A673 (cell line): ENCODE results near the gene RNF40. TPM values are rescaled to one million over a fixed set of nuclear protein-coding genes. Genes with fewer than 3 reads are reported as not detected.
A peak's percentile ranks its signal among the peaks of the same experiment; 100 is the strongest.

Experiments used
- BruUV-seq: library from RNA; stranded (reverse); fragments of 400-500 nt; replicated peaks from 2 replicates; lab custom pipeline; 2021; lab: Mats Ljungman, UMichigan
- CTCF ChIA-PET: fragments of 300-600 bp; sonication (Branson Sonifier 250); formaldehyde crosslinking; loops from one replicate; lab custom pipeline; 2022; ENCODE audit warnings: antibody characterized with exemption; lab: Charles Lee
- POLR2A ChIA-PET: fragments of 300-600 bp; sonication (Branson Sonifier 250); formaldehyde crosslinking; loops from one replicate; lab custom pipeline; 2022; ENCODE audit warnings: antibody characterized with exemption; ENCODE audit not compliant: low non-redundant PET; lab: Charles Lee
- DNase-seq: peaks from one replicate; pipeline ENCODE4 v3.0.0-alpha.2; 2015; ENCODE audit warnings: low spot score
- H3K27ac ChIP-seq: fragments of 200-600 bp; sonication (generic); 2 replicates; pipeline ENCODE4 v1.5.1; 2016; ENCODE audit warnings: mixed run types, low read depth, mild to moderate bottlenecking, mixed read lengths, antibody characterized with exemption, low read length; ENCODE audit not compliant: poor library complexity, severe bottlenecking
- H3K27me3 ChIP-seq: fragments of 200-600 bp; sonication (generic); replicated peaks from 2 replicates; pipeline ENCODE4 v1.6.1; 2017; ENCODE audit warnings: mixed run types, low read depth, mild to moderate bottlenecking, mixed read lengths, antibody characterized with exemption, low read length; ENCODE audit not compliant: insufficient read depth, poor library complexity
- H3K36me3 ChIP-seq: fragments of 200-600 bp; sonication (generic); 2 replicates; pipeline ENCODE4 v1.6.1; 2016; ENCODE audit warnings: mixed run types, mild to moderate bottlenecking, mixed read lengths, antibody characterized with exemption, low read length; ENCODE audit not compliant: insufficient read depth, poor library complexity, severe bottlenecking
- H3K4me1 ChIP-seq: fragments of 200-600 bp; sonication (generic); 2 replicates; pipeline ENCODE4 v1.6.1; 2017; ENCODE audit warnings: mixed run types, mild to moderate bottlenecking, mixed read lengths, antibody characterized with exemption, low read length; ENCODE audit not compliant: insufficient read depth, poor library complexity, severe bottlenecking
- H3K4me3 ChIP-seq: fragments of 200-600 bp; sonication (generic); 2 replicates; pipeline ENCODE4 v1.5.1; 2016; ENCODE audit warnings: low read depth, mixed run types, mild to moderate bottlenecking, mixed read lengths, low read length; ENCODE audit not compliant: poor library complexity, severe bottlenecking
- H3K9me3 ChIP-seq: fragments of 200-600 bp; sonication (generic); 2 replicates; pipeline ENCODE4 v1.6.1; 2016; ENCODE audit warnings: mixed run types, low read depth, mild to moderate bottlenecking, mixed read lengths, antibody characterized with exemption, low read length; ENCODE audit not compliant: poor library complexity, severe bottlenecking
- CTCF ChIP-seq: fragments of 300-800, 200-600 bp; sonication (generic); conservative IDR thresholded peaks from 2 replicates; pipeline ENCODE4 v1.5.1; 2017; ENCODE audit warnings: low read depth, mild to moderate bottlenecking, antibody characterized with exemption, low read length, moderate library complexity, mixed read lengths
- EZH2 ChIP-seq: fragments of 200-600 bp; sonication (generic); IDR thresholded peaks from 2 replicates; pipeline ENCODE4 v1.6.1; 2017; ENCODE audit warnings: borderline replicate concordance, low read depth, mild to moderate bottlenecking, mixed read lengths, antibody characterized with exemption, low read length; ENCODE audit not compliant: poor library complexity, severe bottlenecking
- intact Hi-C: fragments of 100-400 bp; cut with micrococcal nuclease; formaldehyde crosslinking; loops from one replicate; pipeline ENCODE4 v1.10.0; 2022; ENCODE audit not compliant: unreplicated experiment
- total RNA-seq: library from RNA; stranded (reverse); gene quantifications from 2 replicates; pipeline ENCODE4 v1.2.3, GENCODE V29; 2021

The RNF40 gene
- total RNA-seq, 1 experiment from 2014 or later: 132 TPM

GRCh38 chr16:30722443-30722842 lies 39.7 kb upstream of the RNF40 start:
- CTCF ChIA-PET: no interaction called here
- H3K4me3 ChIP-seq: no peak overlapping the region
- intact Hi-C loops: no loop called here
- H3K4me1 ChIP-seq: no peaks in the 10 kb centered on the region
- no TSS peak for BruUV-seq
- no peak overlapping the region for H3K27ac ChIP-seq
- H3K36me3 ChIP-seq: peaks cover 79% of the 10 kb centered on the region
- no peaks in the 10 kb centered on the region for H3K27me3 ChIP-seq
- POLR2A ChIA-PET: no interaction called here
- TF ChIP-seq CTCF: no peak
- TF ChIP-seq EZH2: no peak
- H3K9me3 ChIP-seq: no peaks in the 10 kb centered on the region
- no peak for DNase-seq

- TF ChIP-seq CTCF (no peak), EZH2 (no peak)
- no peak for DNase-seq
- no peak overlapping the region for H3K4me3 ChIP-seq
- ChIA-PET CTCF (no interaction called here), POLR2A (no interaction called here)
- no TSS peak for BruUV-seq
- H3K9me3 ChIP-seq: no peaks in the 10 kb centered on the region
- intact Hi-C loops: no loop called here
- H3K27me3 ChIP-seq: no peaks in the 10 kb centered on the region
- H3K36me3 ChIP-seq: peaks cover 75% of the 10 kb centered on the region
- H3K27ac ChIP-seq: no peak overlapping the region
- no peaks in the 10 kb centered on the region for H3K4me1 ChIP-seq
Measured at GRCh38 chr16:30722916-30723315, 39.2 kb upstream of the RNF40 start.

GRCh38 chr16:30723725-30724355 lies 38.3 kb upstream of the RNF40 start:
- no peaks in the 10 kb centered on the region for H3K27me3 ChIP-seq
- ChIA-PET POLR2A (no interaction called here), CTCF (no interaction called here)
- H3K4me3 ChIP-seq: no peak overlapping the region
- TSS peak; percentile 26 for BruUV-seq
- no peak for DNase-seq
- H3K36me3 ChIP-seq: peaks cover 75% of the 10 kb centered on the region
- TF ChIP-seq EZH2 (no peak), CTCF (no peak)
- H3K27ac ChIP-seq: no peak overlapping the region
- no peaks in the 10 kb centered on the region for H3K4me1 ChIP-seq
- no peaks in the 10 kb centered on the region for H3K9me3 ChIP-seq
- intact Hi-C loops: no loop called here
